GM18909 (cell line): ENCODE measurements around the gene HOXA9.

Experiments
- ATAC-seq: cut with Tn5 transposase; IDR thresholded peaks from one replicate; pipeline ENCODE4 v1.9.1; 2021; ENCODE audit warnings: mild to moderate bottlenecking; ENCODE audit not compliant: unreplicated experiment, poor library complexity

The HOXA9 gene

DNA sequence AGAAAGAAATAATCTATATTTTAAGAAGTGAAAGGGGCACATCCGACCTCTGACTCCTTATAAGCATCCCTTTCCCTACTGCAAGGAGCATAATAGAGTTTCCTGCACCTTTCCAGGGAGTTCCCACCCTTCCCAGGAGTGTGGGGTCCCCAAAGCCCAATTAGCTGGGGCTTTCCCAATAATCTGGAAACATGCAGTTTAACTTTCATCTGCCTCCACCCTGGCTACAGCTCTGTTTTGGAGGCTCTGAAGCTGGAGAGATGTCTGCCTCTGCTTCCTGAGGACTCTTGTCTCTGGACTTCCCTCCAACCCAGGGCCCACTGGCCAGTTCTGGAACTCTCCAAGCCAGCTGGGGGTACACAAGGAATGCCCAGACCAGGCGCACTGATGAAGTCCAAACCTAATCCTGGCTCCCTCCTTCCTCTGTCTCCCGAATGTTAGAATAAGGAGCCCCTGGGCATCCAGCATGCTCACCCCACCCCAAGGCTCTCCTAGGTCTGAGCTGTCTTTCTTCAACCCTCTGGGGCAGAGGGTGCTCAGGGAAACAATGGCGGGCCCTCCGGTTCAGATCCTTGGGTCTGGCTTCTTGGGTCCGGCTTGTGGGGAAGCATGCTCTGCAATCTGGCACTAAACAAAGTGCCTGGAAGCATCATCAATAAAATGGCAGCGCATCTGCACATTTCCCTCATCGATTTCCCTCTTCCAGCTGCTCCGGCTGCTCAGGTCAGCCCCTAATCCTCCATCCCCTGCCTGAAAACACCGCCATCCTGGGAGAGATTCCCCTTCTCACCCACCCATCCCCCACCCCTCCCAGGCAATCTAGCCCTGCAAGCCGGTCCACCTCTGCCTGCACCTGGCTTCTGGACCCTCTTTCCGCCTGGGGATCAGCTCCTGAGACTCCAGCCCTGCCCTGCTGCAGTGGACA lies 48.1 kb downstream of the HOXA9 start:
- no peak for ATAC-seq

GRCh38 chr7:27116031-27116961 lies 49.0 kb downstream of the HOXA9 start:
- no peak for ATAC-seq

GRCh38 chr7:27115221-27116026 lies 49.9 kb downstream of the HOXA9 start:
- ATAC-seq: no peak

- ATAC-seq: no peak
Observed at GRCh38 chr7:27114881-27115220, 50.5 kb downstream of the HOXA9 start.

DNA sequence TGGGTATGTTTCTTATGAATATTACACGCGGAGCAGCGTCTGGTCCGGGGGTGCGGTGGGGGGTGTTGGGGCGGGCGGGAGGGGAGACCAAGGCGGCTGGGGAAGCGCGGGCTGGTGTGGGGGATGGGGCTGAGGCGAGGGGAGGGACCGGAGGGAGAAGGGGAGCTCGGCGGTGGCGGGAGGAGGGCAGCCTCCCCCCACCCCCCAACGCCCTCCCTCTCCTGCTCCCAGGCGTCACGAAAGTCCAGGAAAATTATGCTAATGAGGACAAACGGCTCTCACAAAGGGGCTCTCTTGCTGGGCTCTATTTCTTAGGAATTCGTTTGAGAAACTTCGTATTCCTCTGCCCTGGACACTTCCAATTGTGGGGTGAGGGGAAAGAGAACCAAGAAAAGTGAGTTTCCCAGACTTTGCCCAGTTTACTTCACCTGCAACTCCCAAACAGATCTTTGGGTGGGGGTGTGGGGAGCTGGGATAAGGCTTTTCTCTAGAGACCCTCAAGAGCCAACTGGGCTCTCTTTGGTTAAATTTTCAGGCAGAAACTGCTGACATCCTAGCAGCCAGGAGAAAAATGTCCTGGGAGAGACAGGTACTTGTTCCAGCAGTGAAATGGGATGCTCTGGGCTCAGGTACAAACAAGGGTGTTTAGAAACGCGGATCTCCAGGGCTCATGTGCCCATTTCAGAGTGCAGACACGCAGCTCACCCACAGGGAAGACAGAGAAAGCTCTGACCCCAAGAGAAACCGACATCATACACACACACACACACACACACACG lies 51.2 kb downstream of the HOXA9 start:
- no peak for ATAC-seq

DNA sequence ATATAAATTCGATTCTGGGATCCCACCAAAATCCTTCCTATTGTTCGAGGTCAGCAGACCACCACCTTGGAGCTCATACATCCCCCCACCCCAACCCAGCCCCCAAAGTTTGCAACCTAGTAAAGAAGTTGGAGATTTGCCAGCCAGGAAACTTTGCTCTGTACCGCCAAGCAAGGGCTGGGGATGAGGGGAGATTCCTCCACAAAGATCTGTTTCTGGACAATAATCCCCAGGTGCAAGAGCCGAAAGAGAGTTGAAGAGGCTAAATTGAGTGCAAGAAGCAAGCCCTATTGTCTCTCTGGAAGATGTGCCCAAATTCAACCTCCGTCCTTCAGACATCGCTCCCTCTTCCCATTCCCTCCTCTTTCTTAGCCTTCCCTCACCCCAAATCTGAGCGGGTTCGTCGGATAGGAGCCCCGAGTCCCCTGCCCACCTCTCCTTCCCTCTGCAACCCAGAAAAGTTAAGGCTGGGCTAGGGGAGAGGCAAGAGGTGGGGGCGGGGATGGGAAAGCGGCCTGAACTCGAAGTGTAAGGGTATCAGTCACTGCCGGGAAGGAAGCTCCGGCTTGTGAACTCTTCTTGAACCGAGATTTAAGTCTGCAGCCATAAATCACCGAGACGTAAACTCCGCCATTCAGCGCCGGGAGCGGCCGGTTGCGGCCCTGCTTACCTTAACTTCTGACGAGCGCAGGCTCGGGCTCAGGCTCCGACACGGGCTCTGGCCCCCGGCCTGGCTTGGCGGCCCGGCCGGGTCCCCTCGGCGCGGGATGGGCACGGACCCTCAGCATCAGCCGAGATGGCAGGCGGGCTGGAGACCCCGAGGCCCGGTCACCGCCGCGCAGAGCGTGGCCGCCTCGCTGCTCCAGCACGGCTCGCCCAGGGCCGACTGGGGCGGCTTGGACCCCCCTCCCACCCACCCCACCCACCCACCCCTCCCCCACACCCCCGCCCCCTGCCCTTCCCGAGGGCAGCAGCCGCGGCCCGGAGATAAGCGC lies 52.1 kb downstream of the HOXA9 start:
- no peak for ATAC-seq
